H1 (cell line): Measurements from ENCODE around the gene ABHD12B. TPM values are rescaled to one million over a fixed set of nuclear protein-coding genes. Genes with fewer than 3 reads are reported as not detected.

Experiments used
- JUND ChIP-seq: IDR thresholded peaks from 2 replicates; pipeline ENCODE4 v1.6.1; 2011; ENCODE audit warnings: mild to moderate bottlenecking, improper control_type of control experiment, low read length
- NANOG ChIP-seq: IDR thresholded peaks from 2 replicates; pipeline ENCODE4 v1.6.1; 2011; ENCODE audit warnings: low read length, low read depth, mild to moderate bottlenecking, inconsistent platforms; ENCODE audit not compliant: insufficient read depth, poor library complexity, severe bottlenecking
- TCF12 ChIP-seq: IDR thresholded peaks from 2 replicates; pipeline ENCODE4 v1.6.1; 2011; ENCODE audit warnings: low read depth, mild to moderate bottlenecking, low read length
- polyA plus RNA-seq, 7 experiments: library from polyadenylated mRNA; depleted of rRNA in 3 of 7; stranded (reverse) in 5 of 7; unstranded in 2 of 7; fragments of >200 nt in 5 of 7; fragments of 200-250 nt in 2 of 7; gene quantifications; 1 replicate in 5 of 7; 2 replicates in 1 of 7; 4 replicates in 1 of 7; pipeline versions ENCODE4 v1.2.1 to v1.2.3, GENCODE V29; 2011 to 2013; ENCODE audit warnings: missing spikeins in 2 of 7, mixed read lengths in 2 of 7
- total RNA-seq: library from RNA; stranded (reverse); fragmentation: NEBNext Ultra II Directional; extraction: Animal tissue kit (Norgen Biotek cat#: 25700); gene quantifications from 2 replicates; pipeline ENCODE4 v1.2.1, GENCODE V29; 2021

Gene ABHD12B
- total and polyA plus RNA-seq, 2 of the 8 experiments (the other 6 are each of a cell fraction or from before 2014, with no cell fraction given) = 4.0 to 102 TPM

GRCh38 chr14:50932156-50932555, 60.3 kb downstream of the ABHD12B start (continued):
- no peak for TF ChIP-seq NANOG
- no peak for TF ChIP-seq TCF12
- TF ChIP-seq JUND = no peak
- TF ChIP-seq, all 59 proteins: peak for 0
